DMS53 treated with DMSO at 0.1 percent for 48 hours (cell line): ENCODE results near the gene RMND5A.

Experiments used
- DNase-seq: peaks from one replicate; lab custom pipeline; 2025; ENCODE audit not compliant: unreplicated experiment; lab: John Stamatoyannopoulos, UW

Gene RMND5A

DNA sequence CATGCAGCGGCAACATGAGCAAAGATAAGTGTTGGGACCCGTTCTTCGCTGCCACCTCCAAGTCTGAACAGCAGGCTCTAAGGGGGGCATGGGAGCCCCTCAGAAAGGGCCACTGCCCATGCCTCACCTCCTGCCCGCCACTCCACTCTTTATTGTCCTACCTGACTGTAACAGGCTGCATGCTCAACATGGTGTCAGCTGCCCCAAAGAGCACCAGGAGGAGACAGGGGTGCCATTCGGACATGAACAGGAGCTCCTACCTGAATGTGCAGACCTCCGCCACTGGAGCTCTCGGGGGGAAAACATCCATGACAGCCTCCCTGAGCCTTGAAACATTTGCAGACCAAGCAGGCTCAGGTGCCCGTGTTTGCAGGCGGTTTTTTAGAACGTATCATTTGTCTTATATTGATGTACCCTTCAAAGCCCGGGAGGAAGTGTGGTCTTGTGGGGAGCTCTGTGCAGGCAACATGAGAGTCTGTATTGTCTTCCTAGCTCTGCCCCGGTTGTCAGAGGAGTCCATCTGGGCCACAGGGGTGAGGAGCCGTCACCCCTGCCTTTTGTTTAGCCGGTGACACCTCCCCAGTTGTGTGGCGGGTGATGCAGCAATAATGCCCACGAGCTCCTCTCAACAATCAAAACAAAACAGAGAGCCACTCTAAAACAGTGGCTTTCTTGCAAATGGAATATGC, 105.7 kb downstream of the RMND5A start:
- no peak for DNase-seq

DNA sequence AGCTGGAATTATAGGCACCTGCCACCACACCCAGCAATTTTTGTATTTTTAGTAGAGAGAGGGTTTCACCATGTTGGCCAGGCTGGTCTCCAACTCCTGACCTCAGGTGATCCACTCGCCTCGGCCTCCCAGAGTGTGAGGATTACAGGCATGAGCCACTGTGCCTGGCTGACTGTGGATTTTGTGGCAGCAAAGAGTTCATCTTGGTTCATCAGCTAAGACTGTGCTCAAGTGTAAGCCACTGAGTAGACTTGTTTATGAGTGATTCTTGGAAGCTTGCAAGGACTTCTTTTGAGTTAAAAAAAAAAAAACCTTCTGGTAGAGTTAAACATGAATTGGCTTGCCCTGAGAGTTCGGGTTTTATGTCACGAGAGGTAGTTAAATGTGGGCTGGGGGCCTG, 106.9 kb downstream of the RMND5A start:
- DNase-seq, result no peak
